Esophagus squamous epithelium (tissue), 5 donors: ENCODE data around the gene ALPP. TPM values are rescaled to one million over a fixed set of nuclear protein-coding genes. Genes with fewer than 3 reads are reported as not detected.

ENCODE experiments used
- DNase-seq: peaks from one replicate; lab custom pipeline; 2025; lab: John Stamatoyannopoulos, UW
- H3K27ac ChIP-seq, 4 donors: fragments of 200-600 bp; sonication (generic); one replicate each; pipeline ENCODE4 v1.5.1; 2016 to 2019; ENCODE audit warnings: mild to moderate bottlenecking in 1 of 4
- H3K27me3 ChIP-seq, 4 donors: fragments of 200-600 bp; sonication (generic); 1 replicate in 3 of 4; 2 replicates in 1 of 4; pipeline versions ENCODE4 v1.5.1 to v1.6.0; 2017 to 2021; ENCODE audit warnings: antibody characterized with exemption in 1 of 4
- H3K36me3 ChIP-seq, 3 donors: fragments of 200-600 bp; sonication (generic); one replicate each; pipeline ENCODE4 v1.5.1; 2016 to 2019
- H3K4me1 ChIP-seq, 3 donors: fragments of 200-600 bp; sonication (generic); one replicate each; pipeline ENCODE4 v1.5.1; 2017 to 2019
- H3K4me3 ChIP-seq, 4 donors: fragments of 200-600 bp; sonication (generic); 1 replicate in 3 of 4; 2 replicates in 1 of 4; pipeline ENCODE4 v1.5.1; 2016 to 2019; ENCODE audit warnings: mild to moderate bottlenecking in 2 of 4, moderate library complexity in 1 of 4
- H3K9me3 ChIP-seq, 3 donors: fragments of 200-600 bp; sonication (generic); one replicate each; pipeline ENCODE4 v1.5.1; 2016 to 2019
- CTCF ChIP-seq, 6 experiments: fragments of 450-650 bp in 4 of 6; fragments of 200-600 bp in 2 of 6; sonication (generic) in 2 of 6; IDR thresholded peaks; one replicate each; pipeline ENCODE4 v1.5.1; 2016 to 2019; ENCODE audit warnings: antibody characterized with exemption in 6 of 6, mild to moderate bottlenecking in 4 of 6, moderate library complexity in 4 of 6
- POLR2A ChIP-seq, 4 donors: fragments of 450-650 bp; IDR thresholded peaks; one replicate each; pipeline ENCODE4 v1.6.1; 2017; ENCODE audit warnings: antibody characterized with exemption in 4 of 4, mild to moderate bottlenecking in 4 of 4, moderate library complexity in 3 of 4
- WGBS, 2 donors: methylation state at CpG; one replicate each; pipeline ENCODE4 v1.1.5; 2018; 5-methylcytosine and 5-hydroxymethylcytosine counted together
- intact Hi-C: fragments of 100-400 bp; cut with DNase I; formaldehyde crosslinking; loops from one replicate; pipeline ENCODE4 v1.15.0; 2022
- total RNA-seq, 4 donors: library from RNA; depleted of rRNA; stranded (reverse); fragments of >200 nt; gene quantifications; one replicate each; pipeline ENCODE4 v1.1.0, GENCODE V29; 2016
- donor health status: DM: yes; HTN: yes; CAD: no.

ALPP gene
- total RNA-seq, 4 donors from 2014 or later = not detected

DNA sequence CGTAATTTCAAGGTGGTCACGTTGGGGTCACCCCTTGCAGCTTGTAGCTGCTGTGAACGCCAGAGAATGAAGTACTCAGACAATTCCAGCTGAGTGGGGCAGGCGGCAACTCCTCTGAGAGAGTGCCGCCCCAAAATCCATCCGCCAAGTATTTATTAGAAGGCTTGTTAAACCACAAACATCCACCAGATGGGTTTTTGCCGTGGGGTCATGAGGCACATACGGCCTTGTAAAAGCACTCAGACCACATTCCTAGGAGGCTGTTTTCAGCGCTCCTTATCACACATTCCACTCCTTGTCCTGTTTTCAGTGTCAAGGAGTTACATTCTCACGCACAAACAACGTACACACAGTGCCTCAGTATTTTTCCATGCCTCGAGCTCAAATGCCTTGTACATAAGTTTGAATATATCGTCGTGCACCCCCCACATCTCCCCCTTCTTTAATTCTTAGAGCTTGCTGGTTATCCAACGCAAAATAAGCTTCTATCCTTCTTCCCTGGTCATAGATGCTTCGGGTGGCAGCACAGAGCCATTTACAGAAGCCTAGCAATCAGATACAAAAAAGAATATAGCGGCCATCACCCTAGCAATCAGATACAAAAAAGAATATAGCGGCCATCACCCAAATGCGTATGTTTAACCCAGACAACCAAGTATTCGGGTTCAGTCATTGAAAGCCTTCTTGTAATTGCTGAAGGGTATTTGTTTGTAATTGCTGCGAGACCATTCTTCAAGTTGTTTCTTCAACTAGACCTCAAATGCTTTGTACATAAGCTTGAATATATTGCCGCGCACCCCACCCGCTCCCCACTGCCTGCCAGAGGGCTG is 7.3 kb downstream of the ALPP start:
- Histone ChIP-seq H3K4me1 (peaks cover 8 to 24% (median 10%) of the 10 kb centered on the region in 3 donors), H3K36me3 (no peaks in the 10 kb centered on the region), H3K27ac (no peak overlapping the region), H3K9me3 (no peaks in the 10 kb centered on the region), H3K4me3 (no peak overlapping the region), H3K27me3 (peaks cover 20 to 99% (median 36%) of the 10 kb centered on the region in 4 donors)
- DNase-seq = no peak
- WGBS, 2 donors = 19 to 24% methylated on average over 22 to 24 of the region's 24 CpGs
- TF ChIP-seq POLR2A (IDR thresholded peaks at IDR 0.05) = no peak
- no peak for TF ChIP-seq CTCF (IDR thresholded peaks at IDR 0.05)
- intact Hi-C loops = no loop called here

DNA sequence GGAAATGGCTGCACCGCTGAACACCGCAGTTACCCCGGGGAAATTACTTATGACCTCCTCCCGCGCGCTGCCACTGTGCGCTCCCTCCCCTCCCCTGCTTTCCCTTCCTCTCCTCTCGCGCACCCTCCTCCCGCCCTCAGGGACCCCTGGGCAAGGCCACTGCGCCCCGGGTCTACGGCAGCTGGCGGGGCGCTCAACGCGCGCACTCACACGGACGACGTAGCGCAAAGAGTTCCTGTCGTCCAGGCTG is 7.9 kb downstream of the ALPP start:
- Histone ChIP-seq H3K27ac (no peak overlapping the region), H3K36me3 (no peaks in the 10 kb centered on the region), H3K27me3 (peaks cover 20 to 99% (median 36%) of the 10 kb centered on the region in 4 donors), H3K4me1 (peaks cover 8 to 24% (median 10%) of the 10 kb centered on the region in 3 donors), H3K9me3 (no peaks in the 10 kb centered on the region), H3K4me3 (no peak overlapping the region)
- 8 to 10% methylated on average over 2 to 7 of the region's 23 CpGs for WGBS, 2 donors
- intact Hi-C loops = no loop called here
- no peak for DNase-seq
- TF ChIP-seq POLR2A (IDR thresholded peaks at IDR 0.05) = no peak
- no peak for TF ChIP-seq CTCF (IDR thresholded peaks at IDR 0.05)

DNA sequence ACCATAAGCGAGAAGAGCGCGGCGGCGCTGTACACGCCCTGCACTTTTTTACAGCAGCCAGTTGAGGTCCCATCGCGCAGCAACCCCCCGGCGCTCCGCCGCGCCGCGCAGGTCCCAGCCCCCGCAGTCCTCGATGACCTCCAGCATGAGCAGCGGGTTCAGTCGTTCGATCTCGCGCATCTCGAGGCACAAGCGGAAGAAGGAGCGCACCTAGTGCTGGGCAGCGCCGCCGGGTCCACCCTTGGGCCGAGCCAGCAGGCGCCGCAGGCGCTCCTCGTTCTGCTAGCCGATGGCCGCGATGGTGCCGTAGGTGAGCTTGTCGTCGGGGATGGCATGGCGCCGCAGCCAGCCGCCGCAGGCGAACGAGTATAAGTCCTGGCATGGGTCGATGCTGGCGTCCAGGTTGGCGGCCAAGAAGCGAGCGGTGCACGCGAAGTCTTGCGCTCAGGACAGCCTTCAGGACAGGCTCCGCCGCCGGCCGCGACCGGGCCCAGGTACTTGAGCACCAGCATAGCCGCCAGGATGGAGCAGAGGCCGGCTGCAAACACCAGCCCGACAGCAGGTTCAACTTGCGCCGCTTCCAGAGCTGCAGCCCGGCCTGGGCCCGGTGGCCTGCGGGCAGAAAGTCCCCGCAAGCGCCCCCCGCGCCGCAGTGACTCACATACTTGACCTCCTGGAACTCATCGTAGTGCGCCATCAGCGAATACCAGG is 8.3 kb downstream of the ALPP start:
- Histone ChIP-seq H3K27ac (no peak overlapping the region), H3K27me3 (peaks cover 20 to 99% (median 36%) of the 10 kb centered on the region in 4 donors), H3K36me3 (no peaks in the 10 kb centered on the region), H3K4me3 (no peak overlapping the region), H3K4me1 (peaks cover 8 to 24% (median 10%) of the 10 kb centered on the region in 3 donors), H3K9me3 (no peaks in the 10 kb centered on the region)
- no peak for DNase-seq
- intact Hi-C loops = no loop called here
- TF ChIP-seq POLR2A (IDR thresholded peaks at IDR 0.05) = no peak
- no peak for TF ChIP-seq CTCF (IDR thresholded peaks at IDR 0.05)
- WGBS, 2 donors = 6 to 45% methylated on average over 7 to 21 of the region's 75 CpGs

DNA sequence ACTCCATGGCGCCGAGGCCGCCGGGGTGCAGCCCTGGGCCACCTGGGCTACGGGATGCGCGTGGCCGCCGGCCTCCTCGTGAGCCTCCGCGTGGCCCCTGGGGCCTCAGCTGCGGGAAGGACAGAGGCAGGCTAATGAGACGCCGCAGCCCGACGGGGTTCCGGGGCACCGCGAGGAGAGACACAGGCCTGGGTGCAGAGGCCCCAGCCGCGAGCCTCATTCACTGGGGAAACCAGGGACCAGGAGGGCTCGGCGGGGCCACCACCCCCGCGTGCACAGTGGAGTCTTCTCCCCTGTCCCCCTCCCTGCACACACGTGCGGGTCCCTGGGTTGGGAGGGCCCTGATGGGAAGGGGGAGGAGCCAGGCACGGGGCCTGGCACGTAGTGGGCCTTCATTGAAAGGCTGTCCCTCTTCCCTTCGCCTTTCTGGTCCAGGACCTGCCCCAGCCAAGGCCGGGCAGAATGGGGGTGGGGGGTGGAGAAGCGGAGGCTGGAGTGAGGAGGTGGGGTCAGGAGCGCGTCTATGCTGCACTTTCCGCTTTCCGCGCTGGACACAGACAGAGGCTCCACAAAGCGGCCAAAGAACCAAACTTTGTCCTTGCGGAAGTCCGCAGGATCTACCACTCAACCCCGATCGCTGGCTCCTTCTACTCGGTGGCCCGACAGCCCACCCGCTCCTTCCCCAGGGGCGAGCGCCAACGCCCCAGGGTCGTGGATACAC is 9.1 kb downstream of the ALPP start:
- TF ChIP-seq CTCF (IDR thresholded peaks at IDR 0.05) (no peak), POLR2A (IDR thresholded peaks at IDR 0.05) (no peak)
- intact Hi-C loops = no loop called here
- DNase-seq = no peak
- Histone ChIP-seq H3K27me3 (peaks cover 20 to 99% (median 33%) of the 10 kb centered on the region in 4 donors), H3K36me3 (no peaks in the 10 kb centered on the region), H3K27ac (no peak overlapping the region), H3K4me3 (peak overlapping the region in 1 of 4 donors; percentile 21), H3K9me3 (no peaks in the 10 kb centered on the region), H3K4me1 (peaks cover 8 to 24% (median 10%) of the 10 kb centered on the region in 3 donors)
- 27% methylated on average over 23 of the region's 50 CpGs; no CpG with 5 or more reads in 1 of the 2 donors for WGBS, 2 donors
